SK-N-SH treated with all-trans-retinoic acid at 6 μM for 48 hours (cell line): Measurements from ENCODE around the gene FGF2.

Experiments used
- CSDC2 ChIP-seq: fragments of 250-450 bp; sonication (Bioruptor Pico); IDR thresholded peaks from 2 replicates; pipeline ENCODE4 v1.5.0; 2020; ENCODE audit warnings: mild to moderate bottlenecking, moderate library complexity
- ZFP3 ChIP-seq: fragments of 250-450 bp; sonication (Bioruptor Pico); IDR thresholded peaks from 2 replicates; pipeline ENCODE4 v1.5.0; 2020; ENCODE audit warnings: mild to moderate bottlenecking, moderate library complexity

DNA sequence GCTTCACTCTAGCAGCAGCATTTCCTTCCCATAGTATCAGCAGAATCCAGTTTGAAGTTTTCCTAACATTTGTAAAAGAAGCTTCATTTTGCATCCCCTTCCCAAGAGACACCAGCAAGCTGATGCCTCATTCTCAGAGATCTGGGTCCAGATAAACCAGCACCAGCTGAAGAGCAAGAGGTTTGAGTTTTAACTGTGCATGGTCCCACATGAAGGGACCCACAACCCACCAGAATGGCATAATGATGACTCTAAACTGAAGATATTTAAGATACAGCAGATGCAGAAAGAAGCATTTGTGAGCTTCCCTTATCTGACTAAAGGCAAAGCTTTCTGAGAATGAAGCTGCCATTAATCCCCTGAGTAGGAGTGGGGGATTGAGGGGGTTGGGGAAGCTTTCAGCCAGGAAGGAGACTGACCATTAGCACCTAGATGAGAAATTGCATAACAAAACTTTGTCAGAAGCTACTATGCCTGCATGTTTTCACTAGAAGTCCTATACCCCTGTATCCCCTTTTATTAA, 77.2 kb downstream of the FGF2 start:
- TF ChIP-seq CSDC2 (no peak), ZFP3 (CRISPR knock-in tag) (no peak)
